GM21423 (cell line): ENCODE measurements around the gene BPGM.
"Not testable (repeated sequence)": the region's sequence is repeated elsewhere in the genome, so short reads cannot be mapped to it uniquely, and the experiment has no call there.

Source experiments
- ATAC-seq: cut with Tn5 transposase; IDR thresholded peaks from one replicate; pipeline ENCODE4 v1.9.1; 2021; ENCODE audit warnings: mild to moderate bottlenecking, moderate library complexity; ENCODE audit not compliant: unreplicated experiment

Gene BPGM

DNA sequence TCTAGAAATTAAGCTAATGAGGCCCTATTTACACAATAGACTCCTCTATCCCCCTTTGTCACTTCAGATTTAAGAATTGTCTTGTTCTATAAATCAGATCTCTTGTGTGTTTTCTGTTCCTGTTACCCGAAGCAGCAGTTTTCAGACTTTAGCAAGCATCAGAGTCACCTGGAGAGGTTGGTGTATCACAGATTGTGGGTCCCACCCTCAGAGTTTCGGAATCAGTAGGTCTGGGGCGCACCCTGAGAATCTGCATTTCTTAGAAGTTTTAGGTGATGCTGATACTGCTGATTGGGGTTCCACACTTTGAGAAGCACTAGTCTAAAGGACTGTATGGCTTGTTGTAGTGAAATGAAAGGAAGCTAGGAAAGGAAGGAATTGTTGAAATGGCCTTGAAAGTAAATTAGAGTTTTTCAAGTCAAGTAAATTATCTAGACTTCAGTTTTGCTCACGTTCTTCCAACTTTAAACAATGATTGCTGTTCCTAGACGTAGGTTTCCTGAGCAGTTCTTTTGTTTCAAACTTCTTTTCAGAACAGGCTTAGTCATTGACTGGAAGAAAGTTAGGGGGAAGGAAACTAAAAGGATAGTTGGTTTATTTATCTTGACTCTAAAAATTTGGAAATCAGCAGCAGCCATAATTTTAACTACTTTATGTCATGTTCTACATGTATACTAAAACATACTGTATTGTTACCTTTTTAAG lies 15.7 kb downstream of the BPGM start:
- ATAC-seq, result no peak

DNA sequence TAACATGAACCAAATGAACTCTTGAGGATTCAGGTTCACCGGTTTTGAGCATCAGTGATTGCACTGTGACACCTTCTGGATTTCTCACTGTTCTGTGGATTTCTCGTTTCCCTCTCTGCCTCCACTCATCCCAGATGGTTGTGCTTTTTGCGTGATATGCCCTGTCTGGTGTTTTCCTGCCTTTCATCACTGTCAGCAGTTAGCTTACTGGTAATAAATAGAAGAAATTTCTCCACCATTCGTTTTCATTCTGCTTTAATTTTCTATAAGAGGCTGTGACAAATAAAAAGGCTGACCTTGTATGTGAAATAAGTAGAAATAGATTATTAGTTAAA lies 16.2 kb downstream of the BPGM start:
- ATAC-seq, result no peak

DNA sequence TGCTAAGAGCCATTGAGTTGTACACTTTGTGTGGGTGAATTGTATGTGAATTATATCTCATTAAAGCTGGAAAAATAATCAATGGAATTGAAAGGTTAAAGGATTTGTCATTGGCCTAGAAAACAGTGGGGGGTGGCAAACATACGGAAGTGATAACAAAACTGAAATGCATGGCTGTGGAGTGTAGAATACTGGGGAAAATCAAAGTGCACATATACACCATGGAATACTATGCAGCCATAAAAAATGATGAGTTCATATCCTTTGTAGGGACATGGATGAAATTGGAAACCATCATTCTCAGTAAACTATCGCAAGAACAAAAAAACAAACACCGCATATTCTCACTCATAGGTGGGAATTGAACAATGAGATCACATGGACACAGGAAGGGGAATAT lies 18.4 kb downstream of the BPGM start:
- not testable (repeated sequence) for ATAC-seq

DNA sequence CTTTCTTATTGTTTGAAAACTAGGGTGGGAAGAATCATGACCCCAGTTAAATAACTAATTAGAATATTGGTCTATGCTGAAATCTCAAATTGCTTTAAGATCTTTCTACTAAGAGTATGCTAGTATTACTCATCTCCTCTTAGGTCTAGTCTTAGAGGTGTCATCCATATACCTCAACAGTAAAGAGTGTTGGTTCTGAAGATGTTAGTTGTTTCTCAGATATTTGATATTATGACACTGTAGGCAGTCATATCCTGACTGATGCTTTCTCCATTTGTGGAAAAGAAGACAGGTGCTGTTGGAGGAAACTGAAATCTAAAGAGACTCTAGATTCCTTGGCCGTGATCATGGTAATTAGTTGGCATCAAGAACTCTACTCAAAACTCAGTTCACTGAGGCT lies 21.2 kb downstream of the BPGM start:
- no peak for ATAC-seq

DNA sequence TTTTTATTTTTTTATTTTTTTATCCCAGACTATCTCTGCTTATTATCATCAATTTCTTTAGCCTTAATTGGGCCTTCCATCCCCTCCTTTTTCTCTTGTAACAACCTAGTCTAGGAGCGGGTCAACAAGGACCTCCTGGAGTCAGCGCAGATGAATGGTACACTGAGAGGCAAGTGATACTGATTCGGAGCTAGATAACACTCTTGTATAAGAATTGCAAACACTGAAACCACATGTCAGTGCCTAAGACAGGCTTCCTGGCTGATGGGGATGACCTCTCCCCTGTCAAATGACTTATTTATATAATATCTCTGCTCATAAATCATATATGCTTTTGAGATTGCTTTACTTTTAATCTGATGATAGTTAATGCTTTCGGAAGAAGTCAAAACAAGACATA lies 22.7 kb downstream of the BPGM start:
- ATAC-seq, result no peak

DNA sequence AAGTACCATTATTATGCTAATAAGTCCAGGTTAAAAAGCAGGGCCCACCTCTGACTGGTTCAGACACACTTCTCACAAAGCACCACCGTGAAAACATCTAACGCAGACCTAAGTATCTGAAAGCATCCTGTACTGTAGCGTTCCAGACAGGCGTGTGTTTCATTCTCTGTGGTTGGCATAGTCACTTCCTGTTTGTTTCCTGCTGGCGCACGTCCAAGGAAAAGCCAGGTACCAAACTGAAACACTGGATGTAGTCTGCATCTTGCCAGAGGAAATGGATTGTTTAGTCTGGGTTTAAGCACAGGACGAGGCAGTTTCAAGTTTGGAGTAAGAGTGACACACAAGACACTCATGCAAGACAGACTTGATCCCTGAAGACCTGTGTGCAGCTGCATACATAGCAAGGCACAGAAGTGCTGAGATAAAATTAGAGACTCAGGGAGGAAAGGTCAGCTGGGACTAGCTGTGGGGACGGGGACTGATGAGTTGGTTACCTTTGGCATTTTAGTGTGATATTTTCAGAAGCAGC lies 23.3 kb downstream of the BPGM start:
- ATAC-seq, result peak; percentile 88

DNA sequence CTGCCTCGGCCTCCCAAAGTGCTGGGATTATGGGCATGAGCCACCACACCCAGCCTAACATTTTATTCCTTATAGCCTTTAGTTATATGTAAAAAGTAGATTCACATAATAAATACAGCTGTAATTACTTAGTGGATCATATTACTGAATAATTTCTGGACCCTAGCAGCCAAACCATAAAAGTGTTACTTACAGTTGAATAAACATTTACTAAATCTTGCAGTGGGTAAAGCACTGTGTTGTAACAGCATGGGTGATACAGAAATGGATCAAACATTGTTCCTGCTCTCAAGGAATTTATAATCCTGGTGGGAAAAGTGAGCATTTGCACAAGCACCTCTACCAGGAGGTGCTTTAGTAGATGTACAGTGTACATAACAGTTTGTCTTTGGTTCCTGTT lies 25.0 kb downstream of the BPGM start:
- ATAC-seq, result no peak

DNA sequence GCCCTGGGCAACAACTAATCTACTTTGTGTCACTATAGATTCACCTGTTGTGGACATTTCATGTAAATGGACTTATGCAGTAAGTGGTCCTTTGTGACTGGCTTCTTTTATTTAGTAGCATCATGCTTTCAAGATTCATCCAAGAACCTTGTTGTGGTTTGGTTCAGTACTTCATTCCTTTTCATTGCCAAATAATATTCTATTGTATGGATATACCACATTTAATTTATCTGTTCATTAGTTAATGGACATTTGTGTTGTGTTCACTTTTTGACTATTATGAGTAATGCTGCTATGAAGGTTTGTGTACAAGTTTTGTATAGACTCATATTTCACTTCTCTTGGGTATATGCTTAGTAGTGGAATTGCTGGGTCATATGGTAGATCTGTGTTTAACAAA lies 27.8 kb downstream of the BPGM start:
- no peak for ATAC-seq

DNA sequence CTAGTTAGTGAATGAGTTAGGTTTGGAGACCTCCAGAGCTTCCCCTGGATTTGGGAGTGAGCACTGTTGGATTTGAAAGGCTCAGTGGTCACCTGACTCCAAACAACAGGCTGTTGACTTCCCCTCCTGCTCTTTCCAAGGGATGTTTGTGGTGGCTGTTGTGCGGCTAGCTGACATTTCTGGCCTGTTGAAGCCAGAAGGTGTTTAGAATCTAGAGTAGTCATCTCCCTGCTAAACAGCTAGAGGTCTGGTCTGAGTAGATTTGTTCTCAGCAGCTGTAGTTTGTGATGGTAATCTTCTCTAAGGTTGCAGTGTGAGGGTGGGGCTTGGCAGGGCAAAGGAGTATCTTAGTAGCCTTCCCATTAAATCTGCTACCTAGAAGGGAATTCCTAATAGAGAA lies 30.1 kb downstream of the BPGM start:
- no peak for ATAC-seq

DNA sequence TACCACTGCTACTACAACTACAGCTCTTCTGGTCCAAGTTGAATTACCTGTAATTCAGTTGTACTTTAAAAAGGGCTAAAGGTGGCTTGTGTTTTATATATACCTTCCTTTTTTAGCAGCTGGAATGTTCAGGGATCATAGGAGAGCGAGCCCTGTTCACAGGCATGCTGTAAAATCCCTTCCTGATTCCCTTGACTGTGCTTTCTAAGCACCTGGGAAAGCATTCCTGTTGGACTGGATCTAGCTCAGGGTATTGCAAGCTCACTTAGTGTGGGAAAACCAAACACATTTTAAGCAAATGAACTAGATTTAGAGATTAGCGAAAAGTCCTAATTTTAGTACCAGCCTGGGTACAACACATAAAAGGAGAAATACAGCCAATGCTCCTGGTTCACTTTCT lies 31.5 kb downstream of the BPGM start:
- ATAC-seq, result no peak

DNA sequence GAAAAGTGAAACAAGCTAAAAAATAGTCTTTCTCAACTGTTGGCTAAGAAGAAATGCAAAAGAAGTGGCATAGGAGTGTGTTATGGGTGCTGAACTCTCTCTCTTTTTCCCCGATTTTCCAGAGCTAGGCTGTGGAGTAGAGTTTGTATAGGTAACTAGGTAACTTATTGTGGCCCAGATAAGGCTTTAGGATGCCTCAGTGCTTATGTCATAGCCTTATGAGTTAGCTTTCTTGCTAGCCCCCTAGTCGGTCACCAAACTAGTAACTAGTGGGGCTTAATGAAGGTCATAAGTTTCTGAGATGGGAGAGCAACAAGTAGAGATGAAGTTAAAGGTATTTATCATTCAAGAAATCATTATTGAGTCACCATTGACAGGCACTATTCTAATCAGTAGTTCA lies 32.4 kb downstream of the BPGM start:
- ATAC-seq, result no peak

DNA sequence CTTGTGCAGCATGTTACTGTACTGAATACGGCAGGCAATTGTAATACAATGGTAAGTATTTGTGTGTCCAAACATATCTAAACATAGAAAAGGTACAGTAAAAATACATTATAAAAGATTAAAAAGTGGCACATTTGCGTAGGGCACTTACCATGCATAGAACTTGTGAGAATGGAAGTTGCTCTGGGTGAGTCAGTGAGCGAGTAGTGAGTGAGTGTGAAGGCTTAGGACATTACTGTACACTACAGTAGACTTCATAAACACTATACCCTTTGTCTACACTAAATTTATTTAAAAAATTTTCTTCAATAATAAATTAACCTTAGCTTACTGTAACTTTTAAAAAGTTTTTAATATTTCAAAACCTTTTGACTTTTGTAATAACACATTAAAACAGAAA lies 37.5 kb downstream of the BPGM start:
- ATAC-seq, result no peak

DNA sequence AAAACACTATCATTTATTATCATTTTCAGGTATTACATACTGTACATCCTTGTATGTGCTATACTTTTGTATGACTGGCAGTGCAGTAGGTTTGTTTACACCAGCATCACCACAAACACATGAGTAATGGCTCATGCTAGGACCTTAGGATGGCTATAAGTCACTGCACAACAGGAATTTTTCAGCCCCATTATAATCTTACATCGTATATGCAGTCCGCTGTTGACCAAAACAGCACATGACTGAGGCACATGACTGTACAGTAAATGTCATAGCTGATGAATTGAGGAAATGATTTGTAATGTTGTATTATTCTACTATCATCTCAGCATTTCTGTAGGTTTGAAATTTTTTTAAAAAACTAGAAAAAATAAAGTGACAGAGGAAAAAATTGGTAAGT lies 38.6 kb downstream of the BPGM start:
- no peak for ATAC-seq

DNA sequence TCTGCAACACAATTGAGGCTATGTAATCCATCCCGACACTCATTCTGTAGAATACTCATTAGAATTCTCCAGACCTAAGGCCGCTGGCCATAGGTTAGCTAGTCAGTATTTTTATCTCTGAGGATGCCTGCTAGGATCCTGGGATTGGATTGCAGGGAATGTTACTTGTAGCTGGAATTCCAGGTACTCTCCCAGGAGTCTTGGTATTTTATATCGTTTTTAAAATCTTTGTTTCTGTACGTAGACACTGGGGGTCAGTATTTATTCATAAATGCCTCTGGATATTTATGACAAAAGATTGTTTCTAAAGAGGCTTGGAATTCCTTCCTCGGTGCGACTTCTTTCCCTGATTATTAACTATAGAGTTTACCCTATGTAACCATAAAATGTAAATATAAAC lies 40.1 kb downstream of the BPGM start:
- no peak for ATAC-seq

DNA sequence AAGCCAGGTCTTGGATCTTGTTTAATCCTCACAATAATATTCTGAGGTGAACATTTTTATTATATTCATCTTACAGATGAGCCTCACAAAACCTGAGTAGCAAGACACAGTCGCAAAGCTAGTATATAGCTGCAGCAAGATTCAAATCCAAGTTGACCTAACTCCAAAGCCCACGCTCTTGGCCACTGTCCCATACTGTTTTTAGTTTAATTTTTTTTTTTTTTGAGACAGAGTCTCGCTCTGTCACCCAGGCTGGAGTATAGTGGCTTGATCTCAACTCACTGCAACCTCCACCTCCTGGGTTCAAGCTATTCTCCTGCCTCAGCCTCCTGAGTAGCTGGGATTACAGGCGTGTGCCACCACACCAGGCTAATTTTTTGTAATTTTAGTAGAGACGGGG lies 42.9 kb downstream of the BPGM start:
- ATAC-seq, result not testable (repeated sequence)

DNA sequence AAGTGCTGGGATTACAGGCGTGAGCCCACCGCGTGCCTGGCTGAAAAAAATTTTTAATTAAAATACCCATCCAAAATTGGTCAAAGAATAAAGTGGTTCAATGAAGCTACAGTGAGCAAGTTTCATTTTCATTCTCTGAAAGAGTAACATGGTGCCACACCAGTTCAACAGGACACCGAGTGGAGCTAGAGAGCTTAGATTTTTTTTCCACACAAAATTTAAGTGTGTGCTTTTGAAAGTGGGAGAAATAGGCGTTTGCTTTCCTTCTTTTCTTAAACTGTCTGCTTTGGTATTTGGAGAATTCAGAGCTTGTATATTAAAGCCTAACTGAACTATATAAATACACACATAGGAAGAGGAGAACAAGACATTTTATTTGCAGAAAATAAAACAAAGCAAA lies 43.4 kb downstream of the BPGM start:
- no peak for ATAC-seq

DNA sequence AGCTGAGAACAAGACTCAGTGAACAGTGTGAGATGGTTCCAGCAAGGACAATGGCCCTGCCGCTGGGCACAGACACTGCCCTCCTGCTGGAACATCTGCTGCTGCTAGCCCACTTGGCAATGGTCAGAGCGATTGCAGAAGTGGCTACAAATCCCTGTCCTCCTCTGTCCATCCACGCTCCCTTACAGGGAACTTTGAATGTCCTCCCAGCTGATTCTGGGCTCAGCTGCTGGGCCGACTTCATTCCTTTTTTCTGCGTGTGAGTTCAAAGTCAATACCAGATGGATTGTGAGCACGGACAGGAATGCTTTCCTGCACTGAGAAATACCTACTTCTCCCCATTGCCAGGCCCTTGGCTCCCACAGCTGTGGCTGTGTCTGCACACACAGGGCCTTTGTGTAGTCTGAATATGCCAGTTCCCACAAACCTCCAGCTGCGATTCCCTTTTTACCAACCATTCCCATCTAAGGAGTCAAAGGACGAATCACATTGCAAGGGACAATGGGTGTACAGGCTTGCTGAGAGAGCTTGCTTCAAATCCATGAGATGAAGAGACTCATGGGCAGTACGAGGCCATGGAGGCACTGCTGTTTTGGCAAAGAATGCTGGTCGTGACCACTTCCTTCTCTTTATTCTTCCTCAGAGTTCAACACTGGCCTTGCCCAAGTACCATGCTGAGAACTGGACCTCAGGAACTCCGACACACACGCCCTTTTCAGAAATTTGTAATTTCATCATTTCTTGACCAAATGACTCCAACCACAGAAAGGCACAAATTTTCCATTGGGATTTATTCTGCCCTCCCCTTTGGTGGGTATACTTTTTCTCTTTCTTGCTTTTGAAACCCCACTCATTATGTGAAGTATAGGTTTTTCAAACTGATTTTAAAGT lies 44.2 kb downstream of the BPGM start:
- no peak for ATAC-seq

DNA sequence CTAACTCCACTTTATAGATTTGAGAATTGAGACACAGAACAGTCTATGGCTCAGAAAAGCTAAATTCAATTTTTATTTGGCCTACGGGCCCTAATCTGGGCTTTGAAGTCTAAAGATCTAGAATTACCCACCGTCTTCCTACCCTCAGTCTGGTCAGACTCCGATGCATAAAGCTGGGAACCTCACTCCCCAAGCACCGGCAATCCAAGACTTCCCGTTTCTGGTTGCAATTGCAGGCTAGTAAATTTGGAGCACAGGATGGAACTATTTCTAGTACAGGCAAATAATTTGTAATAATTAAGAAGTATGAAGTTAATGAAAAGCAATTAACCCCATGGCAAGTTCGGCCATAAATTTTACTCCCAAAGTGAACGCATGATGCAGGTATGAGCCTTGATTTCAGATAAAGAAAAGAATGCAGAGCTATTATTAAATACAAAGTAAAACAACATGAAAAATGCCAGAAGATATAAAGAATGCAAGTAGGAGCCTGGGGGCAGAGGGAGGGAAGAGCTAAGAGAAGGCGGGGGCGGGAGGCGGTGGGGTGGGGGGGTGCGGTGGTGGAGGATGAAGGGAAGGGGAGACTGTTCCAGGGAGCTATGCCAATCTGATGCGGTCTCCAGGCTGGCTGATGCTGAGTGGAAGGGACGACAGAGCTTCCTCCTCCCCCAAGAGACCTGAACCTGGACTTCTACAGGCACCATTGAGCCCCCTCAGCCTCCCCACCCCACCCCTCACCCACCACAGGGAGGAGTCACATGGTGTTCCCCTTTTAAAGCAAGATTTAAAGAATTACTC lies 45.1 kb downstream of the BPGM start:
- ATAC-seq, result no peak

DNA sequence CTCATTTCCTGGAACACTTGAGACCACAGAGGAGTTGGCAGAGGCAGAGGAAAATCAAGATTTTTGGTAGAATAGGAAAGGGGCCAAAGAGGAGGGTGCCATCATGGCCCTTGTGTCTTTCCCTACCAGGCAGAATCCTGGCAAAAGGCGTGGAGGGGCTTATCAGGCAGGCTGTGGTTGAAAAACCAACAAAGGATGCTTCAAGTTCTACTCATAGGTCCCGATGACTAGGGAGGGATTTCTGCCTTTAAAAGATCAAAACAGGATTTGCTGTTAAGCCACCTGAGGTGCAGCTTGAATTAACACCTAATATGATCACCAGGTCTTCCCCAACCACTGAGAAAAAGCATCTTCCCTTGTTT lies 45.7 kb downstream of the BPGM start:
- ATAC-seq, result no peak

DNA sequence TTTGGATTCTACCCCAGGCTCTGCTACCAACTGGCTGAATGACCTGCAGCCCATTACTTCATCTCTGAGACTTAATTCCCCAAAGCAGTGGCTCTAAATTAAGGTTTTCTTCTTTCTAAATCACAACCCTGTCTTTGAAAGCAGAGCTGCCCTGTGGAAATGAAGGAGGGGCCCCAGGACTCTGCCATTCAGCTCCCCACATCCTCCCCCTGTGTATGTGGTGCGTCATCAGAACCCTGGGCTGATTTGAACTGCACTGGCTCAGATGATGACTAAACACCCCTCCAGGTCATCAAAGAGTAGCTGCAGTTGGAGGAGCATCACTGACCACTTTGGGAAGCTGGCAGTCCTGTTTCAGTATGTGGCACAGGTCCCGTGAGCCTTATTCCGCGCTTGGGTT lies 46.6 kb downstream of the BPGM start:
- ATAC-seq, result no peak

DNA sequence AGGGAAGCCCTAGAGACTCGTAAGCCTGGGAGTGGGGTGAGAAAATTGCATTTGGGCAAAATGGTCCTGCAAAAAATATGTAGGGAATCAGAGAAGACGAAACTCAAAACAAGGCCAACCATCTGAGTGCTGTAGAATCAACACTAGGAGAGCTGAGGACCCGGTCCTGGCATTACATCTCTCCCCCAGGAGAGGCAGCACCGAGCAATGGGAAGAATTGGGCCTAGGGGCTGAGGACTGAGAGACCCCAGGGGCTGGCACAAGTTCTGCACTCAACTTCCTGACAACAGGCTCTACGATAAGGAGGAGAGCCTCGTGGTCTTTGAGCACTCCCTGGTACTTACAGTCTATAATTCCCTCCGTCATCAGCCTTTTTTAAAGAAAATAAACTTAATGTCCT lies 47.6 kb downstream of the BPGM start:
- no peak for ATAC-seq

DNA sequence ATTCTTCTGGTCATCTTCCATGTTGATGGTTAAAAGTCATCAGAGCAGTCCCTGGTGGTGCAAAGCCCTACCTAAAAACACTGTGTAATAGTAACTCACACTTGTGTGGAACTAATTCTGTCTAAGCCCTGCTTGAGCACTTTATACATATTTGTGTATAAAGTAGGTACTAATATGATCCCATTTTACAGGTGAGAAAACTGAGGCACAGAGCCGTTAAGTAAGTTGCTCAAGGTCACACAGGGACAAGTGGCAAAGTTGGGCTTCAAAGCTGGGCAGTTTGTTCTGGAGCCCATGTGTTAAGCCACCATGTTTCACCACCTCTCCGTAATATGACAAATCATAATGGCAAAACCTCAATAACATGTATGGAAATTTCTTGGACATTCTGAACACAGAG lies 48.1 kb downstream of the BPGM start:
- ATAC-seq, result no peak
